Activated gamma-delta T cell treated with Interleukin-2 at 50 U/mL for 16 hours (primary cell): ENCODE results near the gene ASMT.
A peak's percentile ranks its signal among the peaks of the same experiment; 100 is the strongest.
"Not testable (repeated sequence)": the region's sequence is repeated elsewhere in the genome, so short reads cannot be mapped to it uniquely, and the experiment has no call there.

Experiments used
- DNase-seq: peaks from one replicate; pipeline ENCODE4 v3.0.0-alpha.2; 2020

The ASMT gene

GRCh38 chrX:1614927-1615326 lies at the start of gene ASMT:
TSS of gene ASMT (plus strand) at chrX:1615059. CDS start at chrX:1615200, 141 bp downstream.
- no peak for DNase-seq

GRCh38 chrX:1574181-1574580 lies 40.7 kb upstream of the ASMT start:
- not testable (repeated sequence) for DNase-seq

GRCh38 chrX:1576201-1576992 lies 38.5 kb upstream of the ASMT start:
- no peak for DNase-seq

- DNase-seq, result no peak
Observed at GRCh38 chrX:1577845-1578244, 37.0 kb upstream of the ASMT start.

- no peak for DNase-seq
Observed at GRCh38 chrX:1578511-1579173, 36.2 kb upstream of the ASMT start.

GRCh38 chrX:1581132-1581531 lies 33.7 kb upstream of the ASMT start:
- DNase-seq, result peak; percentile 73

GRCh38 chrX:1582686-1583437 lies 32.0 kb upstream of the ASMT start:
- DNase-seq, result peak; percentile 53

- no peak for DNase-seq
Observed at GRCh38 chrX:1584237-1585011, 30.4 kb upstream of the ASMT start.

- DNase-seq, result no peak
Observed at GRCh38 chrX:1587161-1587560, 27.7 kb upstream of the ASMT start.

- DNase-seq, result no peak
Observed at GRCh38 chrX:1589356-1590130, 25.3 kb upstream of the ASMT start.

- DNase-seq, result peak; percentile 98
Observed at GRCh38 chrX:1591102-1591862, 23.6 kb upstream of the ASMT start, which contains the start of gene AKAP17A. TSS of gene AKAP17A (plus strand) at chrX:1591604. CDS start at chrX:1593463, 1,859 bp downstream.

- no peak for DNase-seq
Observed at GRCh38 chrX:1591863-1592469, 22.9 kb upstream of the ASMT start.

- no peak for DNase-seq
Observed at GRCh38 chrX:1592470-1593142, 22.3 kb upstream of the ASMT start.

GRCh38 chrX:1593286-1594271 lies 21.3 kb upstream of the ASMT start:
- DNase-seq, result no peak

- no peak for DNase-seq
Observed at GRCh38 chrX:1595711-1596060, 19.2 kb upstream of the ASMT start.

- no peak for DNase-seq
Observed at GRCh38 chrX:1596676-1597344, 18.0 kb upstream of the ASMT start.

GRCh38 chrX:1597345-1598020 lies 17.4 kb upstream of the ASMT start:
- no peak for DNase-seq
